Choroid plexus epithelial cell (primary cell): Measurements from ENCODE around the gene PNLDC1.

ENCODE experiments used
- DNase-seq: peaks from one replicate; pipeline ENCODE4 v3.0.0-alpha.2; 2010; ENCODE audit warnings: low read depth
- H3K4me3 ChIP-seq: 2 replicates; pipeline ENCODE4 v1.5.1; 2011; ENCODE audit warnings: low read depth, mild to moderate bottlenecking, control low read depth, low read length, moderate library complexity
- CTCF ChIP-seq: conservative IDR thresholded peaks from 2 replicates; pipeline ENCODE4 v1.5.1; 2011; ENCODE audit warnings: low read depth, mild to moderate bottlenecking, control low read depth, inconsistent platforms, low read length, moderate library complexity

PNLDC1 gene

GRCh38 chr6:159758031-159759001 lies 41.8 kb upstream of the PNLDC1 start:
- TF ChIP-seq CTCF, result peak; percentile 44
- H3K4me3 ChIP-seq, result no peak overlapping the region
- peak; percentile 68 for DNase-seq

DNA sequence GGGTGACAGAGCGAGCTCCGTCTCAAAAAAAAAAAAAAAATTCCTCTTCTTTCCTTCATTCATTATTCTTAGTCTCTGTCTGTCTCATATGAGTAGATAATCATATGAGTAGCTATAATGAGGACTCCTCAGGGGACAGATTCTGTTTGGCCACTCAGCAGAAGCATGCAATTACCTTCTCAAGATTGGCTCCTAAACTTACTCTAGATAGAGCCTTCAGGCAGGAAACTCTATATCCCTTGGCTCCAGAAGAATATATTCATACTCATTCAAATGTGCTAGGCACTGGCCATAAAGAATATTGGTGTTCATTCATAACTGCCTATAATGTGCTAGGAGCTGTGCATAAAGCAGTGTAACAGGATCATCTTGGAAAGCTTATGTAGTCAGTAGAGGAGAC lies 40.4 kb upstream of the PNLDC1 start:
- no peak for DNase-seq
- H3K4me3 ChIP-seq, result no peak overlapping the region
- TF ChIP-seq CTCF, result no peak

GRCh38 chr6:159760602-159761057 lies 39.4 kb upstream of the PNLDC1 start:
- DNase-seq, result peak; percentile 66
- no peak overlapping the region for H3K4me3 ChIP-seq
- no peak for TF ChIP-seq CTCF

GRCh38 chr6:159761129-159761872 lies 38.8 kb upstream of the PNLDC1 start:
- peak overlapping the region; percentile 94 for H3K4me3 ChIP-seq
- no peak for DNase-seq
- no peak for TF ChIP-seq CTCF

DNA sequence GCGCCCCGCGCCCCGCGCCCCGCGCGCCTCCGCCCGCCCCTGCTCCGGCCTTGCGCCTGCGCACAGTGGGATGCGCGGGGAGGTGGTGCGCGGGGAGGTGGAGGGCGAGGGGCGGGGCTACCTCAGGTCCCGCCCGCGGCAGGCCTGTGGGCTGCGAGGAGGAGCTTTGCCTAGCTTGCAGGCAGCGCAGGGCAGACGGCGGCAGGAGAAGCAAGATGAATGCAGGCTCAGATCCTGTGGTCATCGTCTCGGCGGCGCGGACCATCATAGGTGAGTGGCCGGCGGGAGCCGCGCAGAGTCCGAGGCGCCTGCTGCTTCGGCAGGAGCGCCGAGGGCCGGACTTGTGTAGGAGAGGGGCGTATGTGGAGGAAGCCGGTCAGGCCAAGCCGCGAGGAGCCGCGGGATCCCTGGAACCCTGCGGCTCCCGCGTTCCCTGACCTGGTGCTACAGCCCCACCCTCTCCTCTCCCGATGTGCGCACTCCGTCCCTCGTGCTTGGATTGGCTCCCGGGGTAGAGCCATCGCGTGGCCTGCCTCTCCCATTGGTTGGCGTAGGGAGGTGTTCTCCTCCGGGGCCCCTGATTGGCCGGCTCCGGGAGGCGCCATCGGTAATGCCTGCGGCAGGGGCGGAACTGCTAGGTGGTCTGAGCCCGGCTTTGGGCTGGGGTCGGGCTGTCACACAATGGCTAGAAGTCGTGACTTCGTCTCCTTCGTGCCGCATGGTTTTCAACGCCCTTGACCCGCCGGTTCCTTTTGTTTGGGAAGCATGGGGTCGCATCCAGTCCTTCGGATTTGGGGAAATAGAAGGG lies 38.0 kb upstream of the PNLDC1 start, which contains the start of gene ACAT2:
Gene ACAT2 (plus strand): TSS at position 173 of the 808 bp plus-strand sequence. CDS start 43 bp downstream, at position 216.
- DNase-seq, result peak; percentile 97
- H3K4me3 ChIP-seq, result peak within 1 kb of the TSS; percentile 94
- TF ChIP-seq CTCF, result no peak

GRCh38 chr6:159762681-159763293 lies 37.3 kb upstream of the PNLDC1 start:
- DNase-seq, result peak; percentile 20
- no peak for TF ChIP-seq CTCF
- H3K4me3 ChIP-seq, result peak overlapping the region; percentile 94
